ENCODE measurements around the gene EML6. TPM values are rescaled to one million over a fixed set of nuclear protein-coding genes. Genes with fewer than 3 reads are reported as not detected.

The EML6 gene
- total RNA-seq, 1 donor from 2014 or later, result 0.17 TPM

DNA sequence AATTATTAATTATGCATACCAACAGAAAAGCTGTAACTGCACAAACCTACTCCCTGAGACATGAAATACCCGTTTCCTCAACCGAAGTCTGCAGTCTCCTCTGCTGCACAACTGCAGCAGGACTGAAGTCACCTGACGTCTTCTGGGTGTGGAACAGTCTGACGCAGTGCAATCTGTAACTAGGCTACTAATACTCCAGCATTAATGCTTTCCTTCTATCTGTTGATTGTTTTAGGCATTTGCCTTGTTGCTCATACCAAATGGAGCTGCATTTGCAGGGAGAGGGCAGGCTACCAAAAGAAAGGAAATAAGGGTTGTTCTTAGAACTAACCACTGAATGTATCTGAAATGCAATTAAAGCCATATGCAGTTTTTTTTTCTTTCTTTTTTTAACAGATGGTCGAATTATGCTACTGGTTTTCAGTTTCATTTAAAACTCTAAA, 286.7 kb downstream of the EML6 start:
- peak; percentile 46 for DNase-seq

GRCh38 chr2:55010915-55011314, 287.5 kb downstream of the EML6 start:
- no peak for DNase-seq

GRCh38 chr2:55011831-55012671, 288.6 kb downstream of the EML6 start:
- DNase-seq, result no peak

DNA sequence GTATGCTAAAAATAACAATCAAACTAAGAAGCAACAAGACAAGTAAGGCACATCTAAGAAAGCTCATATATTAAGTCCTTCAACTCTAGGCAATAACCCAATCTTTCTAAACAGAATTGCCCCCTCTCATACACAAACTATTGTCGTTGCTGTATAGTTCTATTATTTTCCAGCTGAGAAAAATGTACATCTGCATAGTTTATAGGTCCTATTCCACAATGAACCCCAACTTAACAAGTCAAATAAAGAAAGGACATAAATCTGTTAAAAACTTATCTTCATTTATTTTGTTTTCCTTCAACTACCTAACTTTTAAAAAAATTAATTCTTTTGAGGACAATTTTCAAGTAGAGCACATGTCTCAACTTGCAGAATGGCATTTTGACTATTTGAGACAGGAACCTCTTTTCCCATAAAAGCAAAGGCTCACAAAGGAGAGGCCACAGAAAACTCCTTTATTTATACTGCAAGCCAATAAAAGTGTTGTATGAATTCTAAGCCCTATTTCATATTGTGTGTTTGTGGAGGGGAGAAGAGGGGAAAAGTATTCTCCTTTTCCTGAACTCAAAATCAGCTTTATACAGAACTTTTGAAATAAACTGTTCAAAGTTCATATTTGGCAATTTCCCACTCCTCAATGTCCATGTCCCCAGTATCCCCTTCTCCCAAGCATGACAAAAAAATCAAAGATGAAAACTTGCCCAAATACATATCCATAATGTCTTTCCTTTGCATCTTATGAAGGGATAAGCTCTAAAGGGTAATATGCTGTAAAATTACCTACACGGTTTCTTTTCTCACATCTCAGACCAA, 289.4 kb downstream of the EML6 start:
- no peak for DNase-seq

DNA sequence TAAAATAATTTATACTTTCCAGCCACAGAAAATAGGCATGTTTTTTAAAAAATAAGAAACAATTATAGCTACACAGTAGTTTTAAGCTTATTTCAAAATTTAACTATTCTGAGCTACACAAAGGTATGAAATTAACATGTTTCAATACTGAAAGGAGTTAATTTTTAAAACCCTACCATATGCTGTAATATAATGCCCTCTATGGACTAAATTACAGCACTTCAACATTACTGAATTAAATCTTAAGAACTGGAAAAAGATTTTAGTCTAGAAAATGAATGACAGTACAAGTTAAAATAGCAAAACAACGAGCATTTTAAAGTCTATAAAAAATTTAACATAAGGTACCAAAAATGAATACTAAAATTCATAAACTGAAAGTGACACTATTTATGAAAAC, 290.5 kb downstream of the EML6 start:
- no peak for DNase-seq

DNA sequence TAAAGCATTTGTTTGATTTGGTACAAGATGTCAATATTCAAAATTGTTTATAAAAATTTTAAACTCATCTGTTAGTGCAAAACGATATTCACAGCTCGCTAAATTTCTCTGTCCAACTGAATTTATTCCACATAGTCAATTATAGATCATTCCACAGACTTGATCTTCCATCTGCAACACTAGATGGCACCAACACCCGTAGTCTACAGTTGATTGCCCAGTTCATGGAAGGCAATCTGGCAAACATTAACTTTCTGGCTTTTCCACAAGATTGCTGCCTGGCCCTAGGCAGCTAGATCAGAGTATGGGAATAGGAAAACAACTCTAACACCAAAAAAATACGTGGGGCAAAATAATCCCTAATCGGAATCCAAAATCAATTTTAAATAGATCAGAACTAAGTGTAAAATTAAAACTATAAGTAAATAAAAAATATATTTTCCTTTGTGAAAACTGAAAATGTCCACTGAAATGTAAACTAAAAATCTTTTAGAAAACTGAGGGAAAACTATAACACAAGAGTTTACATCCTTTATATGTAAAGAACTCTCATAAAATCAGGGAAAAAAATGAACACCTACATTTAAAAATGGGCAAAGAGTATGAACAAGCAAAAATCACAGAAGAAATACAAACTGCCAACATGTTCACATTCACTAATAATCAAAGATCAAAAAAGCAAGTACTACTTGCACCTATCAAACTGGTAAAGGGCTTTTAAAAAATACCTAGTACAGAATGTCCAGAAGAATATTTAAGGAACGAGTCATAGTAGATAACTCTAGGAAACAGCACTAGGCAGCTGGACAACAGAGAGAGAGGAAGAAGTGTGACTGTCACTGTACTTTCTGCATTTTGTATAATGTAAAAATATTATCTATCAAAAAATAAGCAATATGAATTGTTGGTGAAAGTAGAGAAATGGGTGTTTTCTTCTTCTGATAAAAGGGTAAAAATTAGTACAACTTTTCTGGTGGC, 291.8 kb downstream of the EML6 start:
- peak; percentile 83 for DNase-seq

GRCh38 chr2:55017428-55017827, 294.0 kb downstream of the EML6 start:
- DNase-seq, result no peak

DNA sequence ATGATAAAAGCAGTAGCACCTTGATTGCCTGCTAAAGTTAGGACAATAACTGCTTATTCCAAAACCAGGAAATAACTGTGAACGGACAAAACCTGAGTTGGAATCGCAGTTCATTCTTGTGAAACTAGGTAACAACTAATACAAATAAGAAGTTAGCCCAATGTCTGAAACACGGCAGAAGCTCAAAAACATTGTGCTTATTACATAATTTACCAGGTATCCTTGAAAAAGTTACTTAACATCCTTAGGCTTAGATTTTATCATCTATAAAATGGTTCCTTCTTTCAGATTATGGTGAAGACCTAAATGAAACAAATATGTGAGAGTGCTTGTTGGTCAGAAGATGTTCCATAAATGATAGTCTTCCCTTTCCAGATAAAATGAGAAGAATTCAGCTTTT, 294.4 kb downstream of the EML6 start:
- DNase-seq, result no peak

GRCh38 chr2:55018619-55019018, 295.2 kb downstream of the EML6 start:
- DNase-seq, result no peak

DNA sequence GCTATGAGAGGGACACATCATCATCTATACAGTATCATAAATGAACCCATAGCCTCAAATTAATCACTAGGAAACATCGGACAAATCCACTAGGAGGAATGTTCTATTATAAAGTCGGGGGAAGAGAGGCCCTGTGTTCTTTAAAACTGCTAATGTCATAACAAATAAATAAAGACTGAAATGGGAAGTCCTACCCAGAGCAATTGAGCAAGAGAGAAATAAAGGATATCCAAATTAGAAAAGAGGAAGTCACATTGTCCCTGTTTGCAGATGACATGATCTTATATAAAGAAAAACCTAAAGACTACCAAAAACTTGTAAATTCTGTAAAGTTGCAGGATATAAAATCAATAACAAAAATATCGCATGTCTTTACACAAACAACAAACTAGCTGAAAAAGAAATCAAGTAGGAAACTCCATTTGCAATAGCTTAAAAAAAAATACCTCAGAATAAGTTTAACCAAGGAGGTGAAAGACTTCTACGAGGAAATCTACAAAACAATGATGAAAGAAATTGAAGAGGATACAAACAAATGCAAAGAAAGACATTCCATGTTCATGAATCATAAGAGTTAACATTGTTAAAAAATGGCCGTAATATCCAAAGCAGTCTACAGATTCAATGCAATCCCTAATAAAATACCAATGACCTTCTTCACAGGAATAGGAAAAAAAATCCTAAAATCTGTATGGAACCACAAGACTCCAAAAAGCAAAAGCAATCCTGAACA, 296.2 kb downstream of the EML6 start:
- DNase-seq, result peak; percentile 38
